Measurements from ENCODE around the gene IL1F10.

DNA sequence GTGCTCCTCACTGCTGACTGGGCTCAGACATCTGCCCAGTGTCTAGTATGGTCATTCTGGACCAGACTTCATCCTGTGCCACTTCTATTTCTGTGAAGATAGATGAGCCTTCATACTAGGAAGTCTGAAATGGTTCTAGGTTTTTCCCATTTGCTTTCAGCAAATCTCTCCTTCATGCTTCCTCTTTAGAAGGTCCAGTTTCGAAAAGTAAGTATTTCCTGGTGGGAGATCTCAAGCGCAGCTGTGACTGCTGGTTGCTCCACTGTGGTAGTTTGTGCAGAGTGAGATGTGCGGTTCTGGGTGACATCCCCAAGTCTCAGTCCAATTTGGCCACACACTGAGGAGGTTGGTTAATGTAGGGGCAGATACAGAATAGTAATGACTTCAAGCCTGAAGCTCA lies 29.5 kb upstream of the IL1F10 start:
- TF ChIP-seq, protein P1, sequence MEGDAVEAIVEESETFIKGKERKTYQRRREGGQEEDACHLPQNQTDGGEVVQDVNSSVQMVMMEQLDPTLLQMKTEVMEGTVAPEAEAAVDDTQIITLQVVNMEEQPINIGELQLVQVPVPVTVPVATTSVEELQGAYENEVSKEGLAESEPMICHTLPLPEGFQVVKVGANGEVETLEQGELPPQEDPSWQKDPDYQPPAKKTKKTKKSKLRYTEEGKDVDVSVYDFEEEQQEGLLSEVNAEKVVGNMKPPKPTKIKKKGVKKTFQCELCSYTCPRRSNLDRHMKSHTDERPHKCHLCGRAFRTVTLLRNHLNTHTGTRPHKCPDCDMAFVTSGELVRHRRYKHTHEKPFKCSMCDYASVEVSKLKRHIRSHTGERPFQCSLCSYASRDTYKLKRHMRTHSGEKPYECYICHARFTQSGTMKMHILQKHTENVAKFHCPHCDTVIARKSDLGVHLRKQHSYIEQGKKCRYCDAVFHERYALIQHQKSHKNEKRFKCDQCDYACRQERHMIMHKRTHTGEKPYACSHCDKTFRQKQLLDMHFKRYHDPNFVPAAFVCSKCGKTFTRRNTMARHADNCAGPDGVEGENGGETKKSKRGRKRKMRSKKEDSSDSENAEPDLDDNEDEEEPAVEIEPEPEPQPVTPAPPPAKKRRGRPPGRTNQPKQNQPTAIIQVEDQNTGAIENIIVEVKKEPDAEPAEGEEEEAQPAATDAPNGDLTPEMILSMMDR (IDR thresholded peaks at IDR 0.05; ENCODE audit: insufficient read depth, low read length, poor library complexity, severe bottlenecking) = no peak
- TF ChIP-seq EZH2phosphoT487 (conservative IDR thresholded peaks at IDR 0.05; ENCODE audit: low read length) = no peak
